Esophagus muscularis mucosa (tissue), 4 donors: ENCODE data around the gene DPYD. TPM values are rescaled to one million over a fixed set of nuclear protein-coding genes. Genes with fewer than 3 reads are reported as not detected.

ENCODE experiments used
- DNase-seq: peaks from one replicate; pipeline ENCODE4 v3.0.0-alpha.2; 2017; ENCODE audit errors: extremely low spot score
- H3K27ac ChIP-seq, 4 donors: fragments of 200-600 bp; sonication (generic); replicated peaks in 1 of 4; 1 replicate in 3 of 4; 2 replicates in 1 of 4; pipeline ENCODE4 v1.5.1; 2016 to 2019; ENCODE audit warnings: mild to moderate bottlenecking in 1 of 4
- H3K27me3 ChIP-seq, 4 donors: fragments of 200-600 bp; sonication (generic); one replicate each; pipeline versions ENCODE4 v1.5.1 to v1.6.0; 2016 to 2019
- H3K36me3 ChIP-seq, 4 donors: fragments of 200-600 bp; sonication (generic); one replicate each; pipeline ENCODE4 v1.5.1; 2016 to 2019
- H3K4me1 ChIP-seq, 4 donors: fragments of 200-600 bp; sonication (generic); one replicate each; pipeline ENCODE4 v1.5.1; 2016 to 2019
- H3K4me3 ChIP-seq, 4 donors: fragments of 200-600 bp; sonication (generic); 1 replicate in 2 of 4; 2 replicates in 2 of 4; pipeline ENCODE4 v1.5.1; 2016 to 2019; ENCODE audit warnings: mild to moderate bottlenecking in 4 of 4, moderate library complexity in 1 of 4
- H3K9me3 ChIP-seq, 4 donors: fragments of 200-600 bp; sonication (generic); 1 replicate in 3 of 4; 2 replicates in 1 of 4; pipeline ENCODE4 v1.5.1; 2016 to 2019
- CTCF ChIP-seq, 3 experiments: fragments of 200-600 bp in 2 of 3; fragments of 450-650 bp in 1 of 3; sonication (generic) in 2 of 3; IDR thresholded peaks; one replicate each; pipeline ENCODE4 v1.5.1; 2017 to 2019; ENCODE audit warnings: antibody characterized with exemption in 3 of 3, mild to moderate bottlenecking in 2 of 3, moderate library complexity in 1 of 3
- EP300 ChIP-seq: sonication (generic); formaldehyde crosslinking; IDR thresholded peaks from one replicate; pipeline ENCODE4 v1.6.1; 2017; ENCODE audit warnings: antibody characterized with exemption
- POLR2A ChIP-seq: fragments of 450-650 bp; IDR thresholded peaks from one replicate; pipeline ENCODE4 v1.6.1; 2017; ENCODE audit warnings: antibody characterized with exemption, moderate library complexity, mild to moderate bottlenecking, low read depth
- POLR2AphosphoS5 ChIP-seq, 2 donors: sonication (generic); formaldehyde crosslinking; IDR thresholded peaks; one replicate each; pipeline ENCODE4 v1.6.1; 2017; ENCODE audit warnings: antibody characterized with exemption in 2 of 2
- WGBS: methylation state at CpG from one replicate; pipeline ENCODE4 v1.1.5; 2018; 5-methylcytosine and 5-hydroxymethylcytosine counted together
- intact Hi-C: fragments of 100-400 bp; cut with DNase I; formaldehyde crosslinking; loops from one replicate; pipeline ENCODE4 v1.15.1; 2023
- total RNA-seq, 4 donors: library from RNA; depleted of rRNA; stranded (reverse); fragments of >200 nt; gene quantifications; one replicate each; pipeline versions ENCODE4 v1.1.0 to v1.2.1, GENCODE V29; 2016

The DPYD gene
- total RNA-seq, 4 donors from 2014 or later, result 31.1 to 36.6 (median 31.7) TPM

DNA sequence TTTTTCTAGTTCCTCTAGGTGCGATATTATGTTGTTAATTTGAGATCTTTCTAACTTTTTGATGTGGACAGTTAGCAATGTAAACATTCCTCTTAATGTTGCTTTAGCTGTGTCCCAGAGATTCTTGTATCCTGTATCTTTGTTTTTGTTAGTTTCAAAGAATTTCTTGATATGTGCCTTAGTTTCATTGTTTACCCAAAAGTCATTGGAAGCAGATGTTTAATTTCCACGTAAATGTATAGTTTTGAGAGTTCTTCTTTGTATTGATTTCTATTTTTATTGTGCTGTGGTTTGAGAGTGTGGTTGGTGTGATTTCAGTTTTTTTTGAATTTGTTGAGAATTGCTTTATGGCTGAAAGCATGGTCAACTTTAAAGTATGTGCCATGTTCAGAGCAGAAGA, 879.8 kb downstream of the DPYD start:
- intact Hi-C loops, result no loop called here
- Histone ChIP-seq H3K4me1 (no peaks in the 10 kb centered on the region), H3K4me3 (no peak overlapping the region), H3K27ac (no peak overlapping the region), H3K9me3 (peaks cover 0 to 21% (median 5%) of the 10 kb centered on the region in 4 donors), H3K27me3 (no peaks in the 10 kb centered on the region), H3K36me3 (no peaks in the 10 kb centered on the region)
- no peak for TF ChIP-seq CTCF (IDR thresholded peaks at IDR 0.05)
- no peak for TF ChIP-seq POLR2AphosphoS5 (IDR thresholded peaks at IDR 0.05)
- TF ChIP-seq EP300, result no peak
- no peak for TF ChIP-seq POLR2A
- DNase-seq, result no peak
- 83% methylated on average over 2 of the region's 2 CpGs for WGBS

GRCh38 chr1:97038410-97038809, 882.4 kb downstream of the DPYD start:
- Histone ChIP-seq H3K4me1 (no peaks in the 10 kb centered on the region), H3K27ac (no peak overlapping the region), H3K36me3 (no peaks in the 10 kb centered on the region), H3K27me3 (no peaks in the 10 kb centered on the region), H3K9me3 (peaks cover 0 to 21% (median 5%) of the 10 kb centered on the region in 4 donors), H3K4me3 (no peak overlapping the region)
- DNase-seq, result no peak
- intact Hi-C loops, result no loop called here
- WGBS, result 89% methylated on average over 4 of the region's 4 CpGs
- TF ChIP-seq EP300, result no peak
- TF ChIP-seq POLR2A, result no peak
- TF ChIP-seq CTCF (IDR thresholded peaks at IDR 0.05), result no peak

- H3K27ac ChIP-seq, result no peak overlapping the region
- H3K4me1 ChIP-seq, result no peaks in the 10 kb centered on the region
- no peak for DNase-seq
- TF ChIP-seq POLR2A, result no peak
- no peak for TF ChIP-seq EP300
- no peak for TF ChIP-seq POLR2AphosphoS5 (IDR thresholded peaks at IDR 0.05)
- TF ChIP-seq CTCF (IDR thresholded peaks at IDR 0.05), result no peak
- peaks cover 0 to 7% (median 3%) of the 10 kb centered on the region in 4 donors for H3K9me3 ChIP-seq
- intact Hi-C loops, result no loop called here
- H3K36me3 ChIP-seq, result no peaks in the 10 kb centered on the region
- 94% methylated on average over 2 of the region's 2 CpGs for WGBS
- no peak overlapping the region for H3K4me3 ChIP-seq
- H3K27me3 ChIP-seq, result no peaks in the 10 kb centered on the region
Measured at GRCh38 chr1:97034651-97035050, 886.2 kb downstream of the DPYD start.

- no peaks in the 10 kb centered on the region for H3K9me3 ChIP-seq
- no peaks in the 10 kb centered on the region for H3K4me1 ChIP-seq
- TF ChIP-seq CTCF (IDR thresholded peaks at IDR 0.05), result no peak
- no peak for TF ChIP-seq POLR2A
- no peak for TF ChIP-seq EP300
- TF ChIP-seq POLR2AphosphoS5 (IDR thresholded peaks at IDR 0.05), result no peak
- no peak overlapping the region for H3K27ac ChIP-seq
- no peaks in the 10 kb centered on the region for H3K36me3 ChIP-seq
- intact Hi-C loops, result no loop called here
- H3K4me3 ChIP-seq, result no peak overlapping the region
- WGBS, result 78% methylated on average over 2 of the region's 2 CpGs
- H3K27me3 ChIP-seq, result no peaks in the 10 kb centered on the region
- DNase-seq, result no peak
Measured at GRCh38 chr1:97033949-97034348, 886.9 kb downstream of the DPYD start.
